ENCODE results near the gene TP63. TPM values are rescaled to one million over a fixed set of nuclear protein-coding genes. Genes with fewer than 3 reads are reported as not detected.

TP63 gene
- total RNA-seq, 1 experiment from 2014 or later: not detected

GRCh38 chr3:189803254-189803653 lies 172.1 kb downstream of the TP63 start:
- H2AFZ ChIP-seq (ENCODE audit: low read length): no peak overlapping the region
- no peaks in the 10 kb centered on the region for H3K9me3 ChIP-seq (ENCODE audit: control insufficient read depth, low read depth, low read length)
- H3K23me2 ChIP-seq (ENCODE audit: insufficient read length, low read depth, low read length, poor library complexity, severe bottlenecking): no peaks in the 10 kb centered on the region
- no peak overlapping the region for H4K5ac ChIP-seq (ENCODE audit: insufficient read length, low read depth, low read length)
- H3K9ac ChIP-seq (ENCODE audit: extremely low read depth, insufficient read length, low read length): no peak overlapping the region
- Mint-ChIP-seq H3K27ac (no peak overlapping the region), H3K4me1 (peaks cover 26 to 33% of the 10 kb centered on the region in 2 experiments), H3K27me3 (ENCODE audit: low read depth) (peaks cover 69% of the 10 kb centered on the region), H3K9me3 (no peaks in the 10 kb centered on the region; a peak in 1 of 5 replicates), H3K36me3 (ENCODE audit: insufficient read depth in 1 of 3, low read depth in 3 of 3) (no peaks in the 10 kb centered on the region), H3K4me3 (no peak overlapping the region)
- peaks cover 2% of the 10 kb centered on the region; the same call in 1 of the 2 replicates for H3K27me3 ChIP-seq (ENCODE audit: insufficient read depth, low read length)
- no peak overlapping the region for H4K8ac ChIP-seq (replicated peaks; ENCODE audit: insufficient read length, low read depth, low read length)
- H2BK120ac ChIP-seq (ENCODE audit: low read depth, low read length, poor library complexity, severe bottlenecking): no peak overlapping the region
- H3T11ph ChIP-seq (ENCODE audit: low read length): no peak overlapping the region
- H4K20me1 ChIP-seq (ENCODE audit: control insufficient read depth, insufficient read depth, insufficient read length): no peaks in the 10 kb centered on the region
- H4K91ac ChIP-seq (ENCODE audit: insufficient read length, low read depth, low read length): no peak overlapping the region
- H3K18ac ChIP-seq (ENCODE audit: insufficient read length, low read depth, low read length): no peak overlapping the region
- H2AK5ac ChIP-seq (ENCODE audit: insufficient read length, low read length): no peak overlapping the region
- no peak overlapping the region for H3K27ac ChIP-seq (ENCODE audit: insufficient read length, low read depth, low read length)
- no peak overlapping the region for H2BK15ac ChIP-seq (ENCODE audit: low read depth, low read length)
- TF ChIP-seq CTCF (conservative IDR thresholded peaks at IDR 0.05): no peak
- H3K23ac ChIP-seq (ENCODE audit: insufficient read length, low read depth, low read length): no peak overlapping the region
- H3K4me1 ChIP-seq (ENCODE audit: insufficient read depth, low read length): peaks cover 3% of the 10 kb centered on the region; the same call in 1 of the 2 replicates
- no peak overlapping the region for H2BK5ac ChIP-seq (ENCODE audit: insufficient read length, low read length)
- DNase-seq: no peak
- no peaks in the 10 kb centered on the region for H3K79me1 ChIP-seq (ENCODE audit: insufficient read depth, low read depth, low read length, poor library complexity, severe bottlenecking)
- no peaks in the 10 kb centered on the region for H3K79me2 ChIP-seq (ENCODE audit: insufficient read depth, low read length)
- no peak overlapping the region for H3K14ac ChIP-seq (ENCODE audit: insufficient read depth, low read length)
- no peak overlapping the region for H3K4ac ChIP-seq (ENCODE audit: low read depth, low read length)
- H2BK12ac ChIP-seq (ENCODE audit: insufficient read length, low read depth, low read length): no peak overlapping the region
- WGBS (ENCODE audit: extremely low coverage, insufficient read length, low lambda C conversion rate): no CpG with 5 or more reads among the region's 2 CpGs
- H3K56ac ChIP-seq (ENCODE audit: insufficient read length, low read depth, low read length): no peak overlapping the region
- H2BK20ac ChIP-seq (ENCODE audit: low read depth, low read length, poor library complexity, severe bottlenecking): no peak overlapping the region
- no peak overlapping the region for H3K4me2 ChIP-seq (ENCODE audit: insufficient read depth, insufficient read length, low read length)

Data from H9 (cell line).